SH-SY5Y (cell line): Measurements from ENCODE around the gene ALDH3B1.

Experiments
- GATA2 ChIP-seq: IDR thresholded peaks from 2 replicates; pipeline ENCODE4 v1.6.1; 2011; ENCODE audit warnings: mild to moderate bottlenecking, low read depth, low read length
- GATA3 ChIP-seq: IDR thresholded peaks from 2 replicates; pipeline ENCODE4 v1.6.1; 2011; ENCODE audit warnings: low read depth, mild to moderate bottlenecking, low read length, moderate library complexity

DNA sequence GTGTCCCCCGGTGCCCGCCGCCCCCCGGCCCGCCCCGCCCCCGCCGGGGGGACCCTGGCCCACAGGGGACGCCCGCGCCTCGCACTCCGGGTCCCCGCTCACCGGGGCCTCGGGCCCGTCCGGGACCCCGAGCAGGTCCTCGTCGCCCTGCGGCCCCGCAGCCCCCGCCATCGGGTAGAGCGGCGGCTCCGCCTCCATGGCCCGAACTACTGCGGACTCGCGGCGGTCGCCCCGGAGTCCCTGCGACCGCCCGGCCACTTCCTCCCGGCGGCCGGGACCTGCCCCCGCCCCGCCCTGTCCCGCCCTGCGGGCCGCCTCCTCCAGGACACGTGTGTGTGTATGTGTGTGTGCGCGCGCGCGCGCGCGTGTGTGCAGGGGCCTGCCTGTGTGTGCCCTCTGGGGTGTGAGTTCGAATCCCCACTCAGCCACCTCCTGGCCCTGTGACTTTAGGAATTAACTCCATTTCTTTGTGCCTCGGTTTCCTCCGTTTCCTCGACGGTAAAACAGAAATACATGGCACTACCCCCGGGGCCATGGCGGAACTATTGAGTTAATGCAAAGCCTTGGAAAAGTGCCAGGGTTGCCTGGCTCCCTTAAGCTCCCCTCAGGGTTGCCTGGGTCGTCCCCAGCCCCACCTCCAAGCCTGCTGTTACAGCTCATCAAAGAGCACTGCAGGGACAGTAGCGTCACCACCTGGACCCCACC lies 6.1 kb upstream of the ALDH3B1 start, which contains the start of gene UNC93B1:
- no peak for TF ChIP-seq GATA3
- TF ChIP-seq GATA2: no peak
